Testis (tissue), 2 donors: ENCODE measurements around the gene ADAT3.

Experiments used
- POLR2A ChIP-seq: fragments of 450-650 bp; IDR thresholded peaks from one replicate; pipeline ENCODE4 v1.6.1; 2017; ENCODE audit warnings: antibody characterized with exemption, mild to moderate bottlenecking, moderate library complexity
- TF ChIP-seq, protein P1 (sequence below), 3 experiments: fragments of 450-650 bp in 2 of 3; fragments of 200-600 bp in 1 of 3; sonication (generic) in 1 of 3; IDR thresholded peaks; one replicate each; pipeline ENCODE4 v1.5.1; 2016 to 2019; ENCODE audit warnings: antibody characterized with exemption in 3 of 3, mild to moderate bottlenecking in 2 of 3, moderate library complexity in 1 of 3

- TF ChIP-seq, protein P1, sequence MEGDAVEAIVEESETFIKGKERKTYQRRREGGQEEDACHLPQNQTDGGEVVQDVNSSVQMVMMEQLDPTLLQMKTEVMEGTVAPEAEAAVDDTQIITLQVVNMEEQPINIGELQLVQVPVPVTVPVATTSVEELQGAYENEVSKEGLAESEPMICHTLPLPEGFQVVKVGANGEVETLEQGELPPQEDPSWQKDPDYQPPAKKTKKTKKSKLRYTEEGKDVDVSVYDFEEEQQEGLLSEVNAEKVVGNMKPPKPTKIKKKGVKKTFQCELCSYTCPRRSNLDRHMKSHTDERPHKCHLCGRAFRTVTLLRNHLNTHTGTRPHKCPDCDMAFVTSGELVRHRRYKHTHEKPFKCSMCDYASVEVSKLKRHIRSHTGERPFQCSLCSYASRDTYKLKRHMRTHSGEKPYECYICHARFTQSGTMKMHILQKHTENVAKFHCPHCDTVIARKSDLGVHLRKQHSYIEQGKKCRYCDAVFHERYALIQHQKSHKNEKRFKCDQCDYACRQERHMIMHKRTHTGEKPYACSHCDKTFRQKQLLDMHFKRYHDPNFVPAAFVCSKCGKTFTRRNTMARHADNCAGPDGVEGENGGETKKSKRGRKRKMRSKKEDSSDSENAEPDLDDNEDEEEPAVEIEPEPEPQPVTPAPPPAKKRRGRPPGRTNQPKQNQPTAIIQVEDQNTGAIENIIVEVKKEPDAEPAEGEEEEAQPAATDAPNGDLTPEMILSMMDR (IDR thresholded peaks at IDR 0.05) = no peak
- TF ChIP-seq POLR2A = no peak
Measured at GRCh38 chr19:1862068-1862423, 43.2 kb upstream of the ADAT3 start.
